DND-41 (cell line): ENCODE measurements around the gene GRM7.

Experiments
- CTCF ChIP-seq: IDR thresholded peaks from 2 replicates; pipeline ENCODE4 v1.5.1; 2012; ENCODE audit warnings: borderline replicate concordance, low read length, moderate library complexity, mild to moderate bottlenecking; ENCODE audit not compliant: poor library complexity, severe bottlenecking; ENCODE audit errors: extremely low read depth
- EZH2 ChIP-seq: IDR thresholded peaks from 3 replicates; pipeline ENCODE4 v1.6.1; 2012; ENCODE audit warnings: borderline replicate concordance, low read depth, mild to moderate bottlenecking, moderate library complexity, low read length, inconsistent platforms; ENCODE audit not compliant: severe bottlenecking

GRCh38 chr3:7512048-7512447, 651.1 kb downstream of the GRM7 start:
- TF ChIP-seq CTCF (no peak), EZH2 (no peak)
